Upper lobe of left lung (tissue), 6 donors: Measurements from ENCODE around the gene SIRT4. TPM values are rescaled to one million over a fixed set of nuclear protein-coding genes. Genes with fewer than 3 reads are reported as not detected.

ENCODE experiments used
- ATAC-seq, 2 donors: fragments of 200-7000 bp; cut with Tn5 transposase; one replicate each; pipeline ENCODE4 v1.9.1; 2022; ENCODE audit warnings: mild to moderate bottlenecking in 2 of 2, moderate library complexity in 2 of 2; ENCODE audit not compliant: low FRiP score in 2 of 2
- DNase-seq, 2 donors: peaks; one replicate each; pipeline ENCODE4 v3.0.0-alpha.2; 2019 to 2020
- H3K27ac ChIP-seq, 4 donors: fragments of 200-600 bp; sonication (generic); one replicate each; pipeline ENCODE4 v1.5.1; 2016 to 2019
- H3K27me3 ChIP-seq, 4 donors: fragments of 200-600 bp; sonication (generic); one replicate each; pipeline ENCODE4 v1.5.1; 2017 to 2019
- H3K36me3 ChIP-seq, 4 donors: fragments of 200-600 bp; sonication (generic); one replicate each; pipeline ENCODE4 v1.5.1; 2016 to 2019
- H3K4me1 ChIP-seq, 4 donors: fragments of 200-600 bp; sonication (generic); one replicate each; pipeline ENCODE4 v1.5.1; 2018 to 2019
- H3K4me3 ChIP-seq, 4 donors: fragments of 200-600 bp; sonication (generic); one replicate each; pipeline ENCODE4 v1.5.1; 2017 to 2019; ENCODE audit warnings: mild to moderate bottlenecking in 2 of 4, moderate library complexity in 1 of 4
- H3K9me3 ChIP-seq, 4 donors: fragments of 200-600 bp; sonication (generic); one replicate each; pipeline ENCODE4 v1.5.1; 2018 to 2019
- EP300 ChIP-seq, 4 donors: sonication (generic); formaldehyde crosslinking; IDR thresholded peaks; one replicate each; pipeline ENCODE4 v1.5.1; 2017; ENCODE audit warnings: antibody characterized with exemption in 4 of 4, control low read depth in 2 of 4
- POLR2A ChIP-seq, 4 donors: fragments of 450-650 bp; IDR thresholded peaks; one replicate each; pipeline ENCODE4 v1.5.1; 2016 to 2017; ENCODE audit warnings: antibody characterized with exemption in 4 of 4, mild to moderate bottlenecking in 2 of 4
- POLR2AphosphoS5 ChIP-seq, 2 donors: sonication (generic); formaldehyde crosslinking; IDR thresholded peaks; one replicate each; pipeline ENCODE4 v1.5.1; 2017; ENCODE audit warnings: antibody characterized with exemption in 2 of 2
- WGBS, 2 donors: methylation state at CpG; one replicate each; pipeline ENCODE4 v1.1.5; 2017 to 2018; 5-methylcytosine and 5-hydroxymethylcytosine counted together
- total RNA-seq, 6 donors: library from RNA; depleted of rRNA in 4 of 6; stranded (reverse); fragments of >200 nt in 4 of 6; gene quantifications; one replicate each; pipeline versions ENCODE4 v1.1.0 to v1.2.1, GENCODE V29; 2016 to 2021
- TF ChIP-seq, protein P1 (sequence below), 6 experiments: fragments of 450-650 bp in 4 of 6; fragments of 200-600 bp in 2 of 6; sonication (generic) in 2 of 6; IDR thresholded peaks; one replicate each; pipeline ENCODE4 v1.5.1; 2016 to 2019; ENCODE audit warnings: antibody characterized with exemption in 6 of 6
- donor health status: DM: no; HTN: no; CAD: no; lungs with moderate emphysema.
- donor health status: DM: no; HTN: yes; CAD: no; lungs with severe emphysema.

SIRT4 gene
- total RNA-seq, 6 donors from 2014 or later, result 1.00 to 5.2 (median 2.9) TPM

DNA sequence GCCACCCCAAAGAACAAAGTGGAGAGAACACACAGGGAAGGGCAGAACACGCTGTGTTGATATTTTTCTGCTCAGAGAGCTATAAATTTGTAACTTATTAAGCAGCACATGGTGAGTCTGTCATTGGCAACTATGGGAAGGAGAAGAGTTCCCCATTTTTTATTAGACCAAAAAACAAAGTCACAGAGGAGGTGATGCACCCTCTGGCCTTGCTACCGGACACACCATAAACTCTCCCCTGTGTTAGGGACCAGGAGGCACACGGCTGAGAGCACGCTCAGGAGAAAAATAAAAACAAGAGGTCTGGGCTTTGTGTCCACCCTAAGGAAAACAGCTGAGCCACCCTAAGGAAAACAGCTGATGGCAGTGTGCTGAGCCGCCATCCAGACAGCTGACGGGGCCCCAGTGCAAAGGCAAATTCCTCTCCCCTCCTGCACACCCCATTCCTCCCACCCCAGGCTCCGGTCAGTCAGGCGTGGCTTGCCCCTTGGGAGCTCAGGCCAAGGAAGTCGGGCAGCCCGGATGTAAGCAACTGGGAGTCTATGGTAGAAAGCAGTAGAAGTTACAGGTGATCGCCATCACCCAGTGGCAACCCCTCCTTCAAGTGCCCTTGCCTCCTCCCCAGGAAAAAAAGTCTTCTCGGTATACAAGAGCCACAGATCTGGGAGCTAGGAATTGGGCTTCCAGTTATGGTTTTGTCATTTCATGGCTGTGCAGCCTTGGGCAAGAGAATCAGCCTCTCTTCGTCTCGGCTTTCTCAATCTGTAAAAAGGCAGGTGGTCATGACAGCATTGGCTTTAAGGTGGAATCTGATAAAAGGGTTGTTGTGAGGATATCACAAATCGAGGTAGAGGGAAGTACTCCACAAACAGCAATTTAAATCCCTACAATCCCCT, 39.0 kb upstream of the SIRT4 start:
- Histone ChIP-seq H3K4me3 (peak overlapping the region; percentile 79 to 96 (median 93)), H3K9me3 (no peaks in the 10 kb centered on the region), H3K27ac (peak overlapping the region; percentile 91 to 99 (median 96)), H3K4me1 (peaks cover 69 to 91% (median 81%) of the 10 kb centered on the region in 4 donors), H3K27me3 (no peaks in the 10 kb centered on the region), H3K36me3 (no peaks in the 10 kb centered on the region)
- TF ChIP-seq POLR2A (IDR thresholded peaks at IDR 0.05) (peak in 1 of 4 donors; percentile 6), POLR2AphosphoS5 (IDR thresholded peaks at IDR 0.05) (no peak)
- DNase-seq (peak in 1 of 2 donors; percentile 41), ATAC-seq (peak in 1 of 2 donors; percentile 29)
- 32 to 47% methylated on average over 9 to 15 of the region's 15 CpGs for WGBS, 2 donors

DNA sequence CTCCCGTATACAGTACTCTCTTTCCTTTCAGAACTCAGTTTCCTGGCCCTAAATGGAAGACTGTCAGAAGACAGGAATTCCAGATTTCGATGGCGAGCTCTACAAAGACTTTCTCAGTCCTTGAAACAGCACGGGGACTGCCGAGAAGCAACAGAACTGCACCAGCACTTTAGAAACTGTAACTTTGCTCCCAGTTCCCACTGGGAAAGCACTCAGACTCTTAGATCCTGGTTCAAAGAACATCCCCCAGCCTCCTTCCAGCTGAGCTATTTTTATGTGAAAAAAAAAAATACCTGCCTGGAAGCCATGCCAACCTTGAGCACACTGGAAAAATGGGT, 38.4 kb upstream of the SIRT4 start:
- no peaks in the 10 kb centered on the region for H3K27me3 ChIP-seq
- H3K27ac ChIP-seq, result peak overlapping the region; percentile 91 to 99 (median 96)
- TF ChIP-seq, protein P1, sequence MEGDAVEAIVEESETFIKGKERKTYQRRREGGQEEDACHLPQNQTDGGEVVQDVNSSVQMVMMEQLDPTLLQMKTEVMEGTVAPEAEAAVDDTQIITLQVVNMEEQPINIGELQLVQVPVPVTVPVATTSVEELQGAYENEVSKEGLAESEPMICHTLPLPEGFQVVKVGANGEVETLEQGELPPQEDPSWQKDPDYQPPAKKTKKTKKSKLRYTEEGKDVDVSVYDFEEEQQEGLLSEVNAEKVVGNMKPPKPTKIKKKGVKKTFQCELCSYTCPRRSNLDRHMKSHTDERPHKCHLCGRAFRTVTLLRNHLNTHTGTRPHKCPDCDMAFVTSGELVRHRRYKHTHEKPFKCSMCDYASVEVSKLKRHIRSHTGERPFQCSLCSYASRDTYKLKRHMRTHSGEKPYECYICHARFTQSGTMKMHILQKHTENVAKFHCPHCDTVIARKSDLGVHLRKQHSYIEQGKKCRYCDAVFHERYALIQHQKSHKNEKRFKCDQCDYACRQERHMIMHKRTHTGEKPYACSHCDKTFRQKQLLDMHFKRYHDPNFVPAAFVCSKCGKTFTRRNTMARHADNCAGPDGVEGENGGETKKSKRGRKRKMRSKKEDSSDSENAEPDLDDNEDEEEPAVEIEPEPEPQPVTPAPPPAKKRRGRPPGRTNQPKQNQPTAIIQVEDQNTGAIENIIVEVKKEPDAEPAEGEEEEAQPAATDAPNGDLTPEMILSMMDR (IDR thresholded peaks at IDR 0.05), result no peak
- no peak for TF ChIP-seq POLR2A (IDR thresholded peaks at IDR 0.05)
- ATAC-seq, result no peak
- WGBS, 2 donors, result 38 to 39% methylated on average over 5 of the region's 5 CpGs
- no peaks in the 10 kb centered on the region for H3K36me3 ChIP-seq
- no peaks in the 10 kb centered on the region for H3K9me3 ChIP-seq
- peaks cover 63 to 86% (median 76%) of the 10 kb centered on the region in 4 donors for H3K4me1 ChIP-seq
- DNase-seq, result no peak
- peak overlapping the region; percentile 79 to 96 (median 93) for H3K4me3 ChIP-seq

DNA sequence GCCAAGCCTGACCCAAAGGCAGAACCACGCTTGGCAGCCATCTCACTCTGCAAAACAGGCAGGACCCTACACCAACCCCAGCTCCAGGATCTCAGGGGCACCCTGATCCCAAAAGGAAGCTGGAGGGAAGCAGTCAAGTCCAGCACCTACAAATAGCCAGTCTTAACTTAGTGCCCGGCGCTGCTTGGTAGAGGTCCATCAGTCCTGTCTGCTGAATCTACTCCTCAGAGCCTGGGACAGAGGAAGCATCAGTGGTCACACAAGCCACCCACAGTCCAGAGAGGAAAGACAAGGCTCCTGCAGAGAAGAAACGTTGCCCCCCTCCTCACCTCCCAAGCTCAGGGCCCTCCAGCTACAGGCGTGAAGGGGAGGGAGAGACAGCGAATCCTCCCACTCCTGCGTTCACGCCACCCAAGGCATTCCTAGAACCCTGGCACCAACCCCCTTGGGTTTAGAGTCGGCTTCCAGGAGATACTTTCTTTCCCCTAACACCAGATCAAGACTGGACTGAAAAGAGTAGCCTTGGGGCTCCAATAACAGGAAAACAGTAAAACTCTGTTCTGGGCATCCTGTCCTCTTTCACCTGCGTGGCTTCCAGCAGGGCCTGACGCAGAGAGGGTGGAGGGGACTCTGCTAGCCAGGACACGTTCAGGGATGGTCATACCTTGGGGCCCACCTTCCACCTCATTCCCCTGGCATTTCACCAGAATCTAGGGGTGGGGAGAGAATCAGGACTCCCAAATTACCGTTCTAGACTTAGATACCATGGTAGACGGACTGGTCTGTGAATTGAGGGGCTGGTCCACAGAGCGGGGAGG, 37.8 kb upstream of the SIRT4 start:
- peak overlapping the region; percentile 79 to 96 (median 93) for H3K4me3 ChIP-seq
- H3K27ac ChIP-seq, result peak overlapping the region; percentile 91 to 99 (median 96)
- H3K27me3 ChIP-seq, result no peaks in the 10 kb centered on the region
- peaks cover 57 to 80% (median 70%) of the 10 kb centered on the region in 4 donors for H3K4me1 ChIP-seq
- 30 to 41% methylated on average over 14 to 15 of the region's 15 CpGs for WGBS, 2 donors
- no peaks in the 10 kb centered on the region for H3K36me3 ChIP-seq
- ATAC-seq, result no peak
- no peak for DNase-seq
- TF ChIP-seq EP300 (IDR thresholded peaks at IDR 0.05) (no peak), POLR2A (IDR thresholded peaks at IDR 0.05) (no peak), POLR2AphosphoS5 (IDR thresholded peaks at IDR 0.05) (no peak)
- no peaks in the 10 kb centered on the region for H3K9me3 ChIP-seq

DNA sequence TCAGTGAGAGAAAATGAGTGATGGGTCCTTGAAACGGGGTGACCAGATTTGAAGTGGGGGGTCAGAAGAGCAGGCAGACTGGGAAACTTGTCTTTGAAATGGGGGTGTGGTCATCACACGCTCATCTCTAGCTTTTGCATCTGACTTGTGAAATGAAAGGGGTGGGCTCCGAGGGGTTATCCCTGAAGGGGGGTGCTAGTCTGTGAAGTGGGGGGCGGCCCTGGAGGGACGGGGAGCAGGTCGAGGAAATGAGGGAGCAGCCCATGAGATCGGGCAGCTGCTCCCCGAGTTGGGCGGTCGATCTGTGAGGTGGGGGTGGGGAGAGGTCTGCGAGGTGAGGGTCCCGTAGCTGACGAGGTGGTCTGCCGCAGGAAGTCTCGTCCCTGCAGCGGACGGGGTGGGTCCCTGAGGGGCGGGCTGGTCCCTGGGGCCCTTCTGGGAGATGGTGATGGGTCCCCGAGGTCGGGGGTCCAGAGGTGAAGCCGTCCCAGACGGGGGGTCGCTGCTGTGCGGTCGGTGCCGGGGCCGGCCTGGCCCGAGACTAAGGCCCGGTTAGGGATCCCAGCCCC, 37.1 kb upstream of the SIRT4 start:
- peak overlapping the region; percentile 79 to 96 (median 93) for H3K4me3 ChIP-seq
- ATAC-seq (no peak), DNase-seq (no peak)
- TF ChIP-seq, protein P1 (IDR thresholded peaks at IDR 0.05), result no peak
- TF ChIP-seq EP300 (IDR thresholded peaks at IDR 0.05), result no peak
- TF ChIP-seq POLR2AphosphoS5 (IDR thresholded peaks at IDR 0.05), result no peak
- TF ChIP-seq POLR2A (IDR thresholded peaks at IDR 0.05), result no peak
- 1 to 8% methylated on average over 14 to 24 of the region's 29 CpGs for WGBS, 2 donors
- H3K27me3 ChIP-seq, result no peaks in the 10 kb centered on the region
- peak overlapping the region; percentile 91 to 99 (median 96) for H3K27ac ChIP-seq
- no peaks in the 10 kb centered on the region for H3K36me3 ChIP-seq
- H3K9me3 ChIP-seq, result no peaks in the 10 kb centered on the region
- H3K4me1 ChIP-seq, result peaks cover 50 to 74% (median 63%) of the 10 kb centered on the region in 4 donors

DNA sequence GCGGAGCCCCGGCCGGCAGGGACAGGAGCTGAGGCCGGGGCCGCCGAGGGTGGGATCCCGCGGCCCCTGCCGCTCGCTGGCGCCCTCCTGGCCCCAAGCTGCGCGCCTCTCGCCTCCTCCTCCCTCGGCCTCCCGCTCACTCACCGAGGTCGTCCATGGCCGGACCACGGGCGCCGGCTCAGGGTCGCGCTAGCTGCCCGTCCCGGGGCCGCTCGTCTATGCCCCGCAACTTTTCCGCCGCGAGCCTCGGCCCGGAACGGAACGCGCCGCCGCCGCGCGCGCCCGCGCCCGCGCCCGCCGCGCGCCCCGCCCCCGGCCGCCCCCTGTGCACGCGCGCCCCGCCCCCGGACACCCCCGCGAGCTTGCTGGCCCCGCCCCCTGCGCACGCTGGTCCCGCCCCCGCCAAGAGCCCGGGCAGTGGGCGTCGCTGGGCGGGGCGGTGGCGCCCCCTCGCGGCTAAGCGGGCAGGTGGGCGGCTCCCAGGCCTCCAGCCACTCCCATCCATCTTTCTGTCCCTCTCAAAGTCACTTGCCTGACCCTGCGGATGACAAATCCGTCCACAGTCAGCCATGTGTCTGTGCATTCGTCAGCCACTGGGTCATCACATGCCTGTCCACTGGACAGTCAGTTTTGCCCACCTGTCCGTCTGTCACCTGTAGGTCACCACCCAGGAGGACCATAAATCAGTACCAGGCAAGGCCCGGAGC, 36.5 kb upstream of the SIRT4 start, which contains the start of gene PXN:
Gene PXN, minus strand, starts transcription at position 258 of the 707 bp plus-strand sequence. Its CDS starts 101 bp downstream, at position 157.
- WGBS, 2 donors, result 6 to 7% methylated on average over 5 to 16 of the region's 81 CpGs
- DNase-seq, result peak; percentile 92 to 99
- peak within 1 kb of the TSS; percentile 91 to 99 (median 96) for H3K27ac ChIP-seq

More for the DNA sequence above, 36.5 kb upstream of the SIRT4 start, which contains the start of gene PXN:
- no peaks in the 10 kb centered on the region for H3K9me3 ChIP-seq
- peak within 1 kb of the TSS; percentile 79 to 96 (median 93) for H3K4me3 ChIP-seq
- TF ChIP-seq POLR2AphosphoS5 (IDR thresholded peaks at IDR 0.05) (peak; percentile 53 to 61), EP300 (IDR thresholded peaks at IDR 0.05) (no peak), POLR2A (IDR thresholded peaks at IDR 0.05) (peak in 3 of 4 donors; percentile 41 to 81 (median 73))
- TF ChIP-seq, protein P1 (IDR thresholded peaks at IDR 0.05), result peak; percentile 81 to 94 (median 91)
- no peaks in the 10 kb centered on the region for H3K36me3 ChIP-seq
- peaks cover 44 to 67% (median 58%) of the 10 kb centered on the region in 4 donors for H3K4me1 ChIP-seq
- peak; percentile 94 to 95 for ATAC-seq
- H3K27me3 ChIP-seq, result no peaks in the 10 kb centered on the region
